ENCODE data around the gene DIPK1C. TPM values are rescaled to one million over a fixed set of nuclear protein-coding genes. Genes with fewer than 3 reads are reported as not detected.

DIPK1C gene
- total and polyA plus RNA-seq, 2 donors (not counting 1 experiment from before 2014, with no cell fraction given) = not detected

- Histone ChIP-seq H3K9me3 (ENCODE audit: control extremely low read depth in 1 of 3, control insufficient read depth in 2 of 3, insufficient read depth in 1 of 3, low read length in 2 of 3) (peaks cover 0 to 8% (median 0%) of the 10 kb centered on the region in 3 donors), H3K4me3 (ENCODE audit: control extremely low read depth in 1 of 5, extremely low read depth in 1 of 5, insufficient read depth in 1 of 5, low read depth in 2 of 5, low read length in 4 of 5) (peak within 1 kb of the TSS; percentile 19 to 95 (median 81)), H3K9ac (ENCODE audit: low read length) (peak within 1 kb of the TSS; percentile 90), H3K36me3 (replicated peaks in 1 of 2; ENCODE audit: control extremely low read depth in 1 of 2, control insufficient read depth in 1 of 2, extremely low read depth in 1 of 2, insufficient read depth in 2 of 2, low read length in 1 of 2) (no peaks in the 10 kb centered on the region), H3K27me3 (replicated peaks in 1 of 4; ENCODE audit: control extremely low read depth in 1 of 4, control insufficient read depth in 3 of 4, insufficient read depth in 4 of 4, low read length in 3 of 4) (no peaks in the 10 kb centered on the region), H3K4me2 (replicated peaks; ENCODE audit: low read depth, low read length, poor library complexity, severe bottlenecking) (peak within 1 kb of the TSS; percentile 94), H4K20me1 (ENCODE audit: control insufficient read depth, insufficient read depth, low read length, poor library complexity, severe bottlenecking) (no peaks in the 10 kb centered on the region), H3K27ac (ENCODE audit: low read length in 2 of 2) (peak within 1 kb of the TSS; percentile 85 to 91), H3K4me1 (ENCODE audit: control insufficient read depth in 2 of 2, insufficient read depth in 2 of 2, low read length in 2 of 2) (peaks cover 38% of the 10 kb centered on the region in 2 donors), H3K79me2 (ENCODE audit: control insufficient read depth, insufficient read depth, low read length) (peaks cover 13% of the 10 kb centered on the region), H2AFZ (ENCODE audit: insufficient read depth, low read depth, low read length, poor library complexity, severe bottlenecking) (peak within 1 kb of the TSS; percentile 87)
- ChIA-PET CTCF (interaction anchor here (0.7 to 5.2 kb wide), 3 partner anchors 10 to 301 kb away, joined by 3 to 75 read pairs (median 5); no protein-coding TSS in a partner anchor), POLR2A (interaction anchor here (0.5 to 1.7 kb wide), 3 partner anchors 102 to 431 kb away, joined by 3 to 6 read pairs (median 3); partner anchors contain the start of gene ZNF407)
- H3K4me1 Mint-ChIP-seq = peaks cover 43% of the 10 kb centered on the region
- peak within 1 kb of the TSS; percentile 94 for H3K27ac Mint-ChIP-seq
- H3K27me3 Mint-ChIP-seq = no peaks in the 10 kb centered on the region
- WGBS (ENCODE audit: insufficient coverage) = 1% methylated on average over 61 of the region's 71 CpGs
- intact Hi-C loops (cut with micrococcal nuclease) = loop anchor here (1.0 to 10.0 kb wide), 6 partner anchors 101 to 2001 kb away; partner anchors contain the start of genes TIMM21, TSHZ1, ZNF407 and ZNF516
- TF ChIP-seq CTCF (IDR thresholded peaks at IDR 0.05) (no peak), EZH2 (IDR thresholded peaks at IDR 0.05; ENCODE audit: borderline replicate concordance, insufficient read depth, low read depth, low read length, poor library complexity, severe bottlenecking) (no peak)
- ATAC-seq (ENCODE audit: low read depth) (peak; percentile 79), DNase-seq (peak; percentile 99)
- peak within 1 kb of the TSS; percentile 95 for H3K4me3 Mint-ChIP-seq
- H3K9me3 Mint-ChIP-seq (ENCODE audit: insufficient read depth) = no peaks in the 10 kb centered on the region
Measured at GRCh38 chr18:74495581-74496507, 38.7 kb upstream of the DIPK1C start, which contains the start of gene CNDP2. Gene CNDP2, plus strand, starts transcription at chr18:74496363. Its CDS starts 3,611 bp downstream, at chr18:74499974.

All from B cell (primary cell).